ENCODE measurements around the gene DDX10. TPM values are rescaled to one million over a fixed set of nuclear protein-coding genes. Genes with fewer than 3 reads are reported as not detected.

DDX10 gene
- total RNA-seq, 1 experiment from 2014 or later, result 78.3 TPM

- H3K36me3 Mint-ChIP-seq (ENCODE audit: insufficient read depth, unreplicated experiment), result peaks cover 65% of the 10 kb centered on the region
- peaks cover 12% of the 10 kb centered on the region for H3K9me3 Mint-ChIP-seq (ENCODE audit: unreplicated experiment)
- POLR2A ChIA-PET, result no interaction called here
- peaks cover 6% of the 10 kb centered on the region for H3K4me1 Mint-ChIP-seq (ENCODE audit: low read depth, unreplicated experiment)
- BruUV-seq (replicated peaks), result no TSS peak
- H3K9me3 ChIP-seq, result peaks cover 16% of the 10 kb centered on the region
- TF ChIP-seq, protein P1, sequence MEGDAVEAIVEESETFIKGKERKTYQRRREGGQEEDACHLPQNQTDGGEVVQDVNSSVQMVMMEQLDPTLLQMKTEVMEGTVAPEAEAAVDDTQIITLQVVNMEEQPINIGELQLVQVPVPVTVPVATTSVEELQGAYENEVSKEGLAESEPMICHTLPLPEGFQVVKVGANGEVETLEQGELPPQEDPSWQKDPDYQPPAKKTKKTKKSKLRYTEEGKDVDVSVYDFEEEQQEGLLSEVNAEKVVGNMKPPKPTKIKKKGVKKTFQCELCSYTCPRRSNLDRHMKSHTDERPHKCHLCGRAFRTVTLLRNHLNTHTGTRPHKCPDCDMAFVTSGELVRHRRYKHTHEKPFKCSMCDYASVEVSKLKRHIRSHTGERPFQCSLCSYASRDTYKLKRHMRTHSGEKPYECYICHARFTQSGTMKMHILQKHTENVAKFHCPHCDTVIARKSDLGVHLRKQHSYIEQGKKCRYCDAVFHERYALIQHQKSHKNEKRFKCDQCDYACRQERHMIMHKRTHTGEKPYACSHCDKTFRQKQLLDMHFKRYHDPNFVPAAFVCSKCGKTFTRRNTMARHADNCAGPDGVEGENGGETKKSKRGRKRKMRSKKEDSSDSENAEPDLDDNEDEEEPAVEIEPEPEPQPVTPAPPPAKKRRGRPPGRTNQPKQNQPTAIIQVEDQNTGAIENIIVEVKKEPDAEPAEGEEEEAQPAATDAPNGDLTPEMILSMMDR (IDR thresholded peaks at IDR 0.05; ENCODE audit: insufficient read depth in 1 of 2, low read depth in 1 of 2, low read length in 1 of 2, severe bottlenecking in 1 of 2, unreplicated experiment in 1 of 2), result no peak
- CTCF ChIA-PET, result no interaction called here
- H3K4me3 ChIP-seq (ENCODE audit: low read depth, low read length), result no peak overlapping the region
- peaks cover 8% of the 10 kb centered on the region for H3K4me1 ChIP-seq
- H3K27me3 ChIP-seq (replicated peaks; ENCODE audit: control insufficient read depth, insufficient read depth, low read length), result no peaks in the 10 kb centered on the region
- no peaks in the 10 kb centered on the region for H3K27me3 Mint-ChIP-seq (ENCODE audit: insufficient read depth, unreplicated experiment)
- peaks cover 3% of the 10 kb centered on the region for H3K36me3 ChIP-seq (ENCODE audit: control insufficient read depth, insufficient read depth, low read length)
- H3K4me3 Mint-ChIP-seq (ENCODE audit: unreplicated experiment), result no peak overlapping the region
- intact Hi-C loops (cut with micrococcal nuclease; ENCODE audit: unreplicated experiment), result no loop called here
- H3K27ac Mint-ChIP-seq (ENCODE audit: unreplicated experiment), result no peak overlapping the region
- DNase-seq, result no peak
Measured at GRCh38 chr11:108703916-108704315, 39.0 kb downstream of the DDX10 start.

GRCh38 chr11:108705061-108705460 is 40.2 kb downstream of the DDX10 start:
- H3K4me3 ChIP-seq (ENCODE audit: low read depth, low read length), result no peak overlapping the region
- Mint-ChIP-seq H3K27me3 (ENCODE audit: insufficient read depth, unreplicated experiment) (no peaks in the 10 kb centered on the region), H3K4me1 (ENCODE audit: low read depth, unreplicated experiment) (no peaks in the 10 kb centered on the region), H3K27ac (ENCODE audit: unreplicated experiment) (no peak overlapping the region), H3K9me3 (ENCODE audit: unreplicated experiment) (peaks cover 23% of the 10 kb centered on the region), H3K4me3 (ENCODE audit: unreplicated experiment) (no peak overlapping the region), H3K36me3 (ENCODE audit: insufficient read depth, unreplicated experiment) (peaks cover 69% of the 10 kb centered on the region)
- H3K36me3 ChIP-seq (ENCODE audit: control insufficient read depth, insufficient read depth, low read length), result peaks cover 4% of the 10 kb centered on the region
- no peaks in the 10 kb centered on the region for H3K27me3 ChIP-seq (replicated peaks; ENCODE audit: control insufficient read depth, insufficient read depth, low read length)
- TF ChIP-seq, protein P1 (IDR thresholded peaks at IDR 0.05; ENCODE audit: insufficient read depth in 1 of 2, low read depth in 1 of 2, low read length in 1 of 2, severe bottlenecking in 1 of 2, unreplicated experiment in 1 of 2), result no peak
- CTCF ChIA-PET, result no interaction called here
- H3K9me3 ChIP-seq, result peaks cover 26% of the 10 kb centered on the region
- POLR2A ChIA-PET, result no interaction called here
- no TSS peak for BruUV-seq (replicated peaks)
- intact Hi-C loops (cut with micrococcal nuclease; ENCODE audit: unreplicated experiment), result no loop called here
- H3K4me1 ChIP-seq, result no peaks in the 10 kb centered on the region
- DNase-seq, result no peak

DNA sequence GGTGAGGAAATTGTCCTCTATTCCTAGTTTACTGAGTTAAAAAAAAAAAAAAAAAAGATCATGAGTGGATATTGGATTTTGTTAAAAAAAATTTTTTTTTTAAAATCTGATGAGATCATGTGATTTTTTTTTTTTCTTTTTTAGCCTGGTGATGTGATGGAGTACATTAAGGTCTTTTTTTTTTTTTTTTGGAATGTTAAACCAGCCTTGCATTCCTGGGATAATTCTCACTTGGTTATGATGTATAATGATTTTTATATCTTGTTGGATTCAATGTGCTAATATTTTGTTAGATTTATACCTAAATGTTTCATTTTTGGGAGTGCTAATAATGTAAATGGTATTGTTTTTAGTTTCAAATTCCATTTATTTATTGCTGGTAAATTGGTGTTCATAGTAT is 43.3 kb downstream of the DDX10 start:
- TF ChIP-seq, protein P1 (IDR thresholded peaks at IDR 0.05; ENCODE audit: insufficient read depth in 1 of 2, low read depth in 1 of 2, low read length in 1 of 2, severe bottlenecking in 1 of 2, unreplicated experiment in 1 of 2), result no peak
- BruUV-seq (replicated peaks), result no TSS peak
- POLR2A ChIA-PET, result no interaction called here
- Mint-ChIP-seq H3K27me3 (ENCODE audit: insufficient read depth, unreplicated experiment) (no peaks in the 10 kb centered on the region), H3K9me3 (ENCODE audit: unreplicated experiment) (peaks cover 23% of the 10 kb centered on the region), H3K4me1 (ENCODE audit: low read depth, unreplicated experiment) (peaks cover 4% of the 10 kb centered on the region), H3K27ac (ENCODE audit: unreplicated experiment) (no peak overlapping the region), H3K4me3 (ENCODE audit: unreplicated experiment) (no peak overlapping the region), H3K36me3 (ENCODE audit: insufficient read depth, unreplicated experiment) (peaks cover 75% of the 10 kb centered on the region)
- no peak for DNase-seq
- CTCF ChIA-PET, result no interaction called here
- Histone ChIP-seq H3K36me3 (ENCODE audit: control insufficient read depth, insufficient read depth, low read length) (peaks cover 3% of the 10 kb centered on the region), H3K4me3 (ENCODE audit: low read depth, low read length) (no peak overlapping the region), H3K4me1 (no peaks in the 10 kb centered on the region), H3K27me3 (replicated peaks; ENCODE audit: control insufficient read depth, insufficient read depth, low read length) (no peaks in the 10 kb centered on the region), H3K9me3 (peaks cover 26% of the 10 kb centered on the region)
- intact Hi-C loops (cut with micrococcal nuclease; ENCODE audit: unreplicated experiment), result no loop called here

Data from Caco-2 (cell line).